Islet precursor cell (in vitro differentiated cells): ENCODE data around the gene WDR91.
"Not testable (repeated sequence)": the region's sequence is repeated elsewhere in the genome, so short reads cannot be mapped to it uniquely, and the experiment has no call there.

ENCODE experiments used
- DNase-seq: peaks from one replicate; pipeline ENCODE4 v3.0.0-alpha.2; 2018

The WDR91 gene

DNA sequence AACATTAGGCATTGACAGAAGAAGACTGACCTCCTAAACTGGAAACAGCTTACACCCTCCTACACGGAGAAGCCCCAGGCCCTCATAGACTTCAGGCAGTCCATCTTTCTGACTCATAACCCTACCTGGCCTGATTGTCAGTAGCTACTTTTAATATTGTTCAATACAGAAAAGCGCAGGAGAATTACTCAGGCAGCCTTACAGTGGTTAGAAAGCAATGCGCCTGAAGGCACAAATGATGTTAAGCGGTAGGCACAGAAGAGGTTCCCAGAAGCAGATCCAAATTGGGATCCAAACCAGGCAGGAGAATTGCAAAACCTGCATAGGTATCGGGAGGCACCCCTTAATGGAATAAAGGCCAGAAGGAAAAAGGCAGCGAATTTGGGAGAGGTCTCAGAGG is 35.4 kb downstream of the WDR91 start:
- DNase-seq = no peak

GRCh38 chr7:135174941-135175340 is 36.4 kb downstream of the WDR91 start:
- no peak for DNase-seq

DNA sequence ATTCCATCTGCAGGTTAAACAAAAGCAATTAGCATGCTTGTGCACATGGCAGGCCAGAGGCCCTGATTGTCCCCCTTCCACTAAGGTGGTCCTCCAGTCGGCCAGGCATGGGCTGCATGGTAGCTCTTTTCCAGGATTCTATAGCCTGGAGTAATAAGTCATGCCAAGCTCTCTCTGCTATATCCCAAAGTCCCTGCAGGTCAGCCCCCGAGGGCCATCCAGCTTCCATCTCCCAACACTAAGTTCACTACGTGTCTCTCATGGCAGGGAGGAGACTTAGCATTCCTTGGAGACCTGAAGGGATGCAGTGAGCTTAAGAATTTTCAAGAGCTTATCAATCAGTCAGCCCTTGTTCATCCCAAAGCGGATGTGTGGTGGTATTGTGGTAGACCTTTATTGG is 37.4 kb downstream of the WDR91 start:
- not testable (repeated sequence) for DNase-seq

GRCh38 chr7:135171581-135172291 is 39.6 kb downstream of the WDR91 start:
- DNase-seq = peak; percentile 95

GRCh38 chr7:135170998-135171481 is 40.3 kb downstream of the WDR91 start:
- not testable (repeated sequence) for DNase-seq

DNA sequence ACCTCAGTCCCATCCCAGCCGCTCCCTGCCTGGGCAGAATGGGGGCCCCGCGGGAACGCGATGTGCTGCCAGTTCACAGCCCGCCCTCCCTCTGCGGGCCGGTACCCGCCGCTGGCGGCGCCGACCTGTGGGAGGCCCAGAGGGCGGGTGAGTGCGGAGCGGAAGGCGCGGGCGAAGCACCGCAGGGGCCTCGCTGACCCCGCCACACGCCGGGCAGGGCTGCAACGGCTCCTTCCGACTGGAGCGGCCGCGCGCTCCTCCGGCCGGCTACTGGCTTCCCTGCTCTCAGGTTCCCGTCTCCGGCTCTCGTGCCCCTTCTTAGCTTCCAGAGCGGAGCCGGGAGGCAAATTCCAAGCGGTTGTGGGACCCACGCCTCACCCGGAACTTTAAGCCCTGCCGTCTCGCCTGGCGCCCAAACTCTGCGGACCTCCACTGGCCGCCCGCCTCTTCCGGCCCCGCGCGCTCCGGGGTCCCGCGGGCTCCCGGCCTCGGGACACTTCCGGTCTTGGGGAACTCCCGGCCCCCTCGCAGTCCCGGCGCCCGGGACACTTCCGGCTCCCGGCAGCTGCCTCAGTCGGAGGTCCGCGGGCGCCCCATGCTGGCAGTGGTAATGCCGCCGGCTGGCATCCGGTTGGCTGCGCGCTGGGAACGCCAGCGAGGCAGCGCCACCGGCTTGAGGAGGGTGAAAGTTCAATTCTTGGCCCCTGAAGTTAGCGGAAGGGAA is 40.9 kb downstream of the WDR91 start, which contains the start of gene CYREN:
Gene CYREN, minus strand, starts transcription at position 434 of the 724 bp plus-strand sequence. CDS start 1,785 bp downstream, outside the sequence.
- DNase-seq = peak; percentile 98

DNA sequence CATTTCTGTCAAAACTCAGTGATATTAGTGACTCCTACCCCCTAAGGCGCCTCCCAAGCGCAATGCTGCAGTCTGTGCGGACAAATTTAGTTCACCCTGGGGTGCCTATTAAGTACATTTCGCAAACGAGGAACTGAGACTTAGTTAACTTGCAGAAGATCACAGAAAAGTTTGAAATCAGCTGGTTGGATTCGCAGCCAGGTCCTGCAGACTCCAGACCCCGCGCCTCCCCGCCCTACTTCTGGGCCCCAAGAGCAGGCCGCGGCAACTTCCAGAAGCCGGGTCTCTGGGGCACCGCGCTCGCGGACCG is 41.4 kb downstream of the WDR91 start:
- DNase-seq = no peak

DNA sequence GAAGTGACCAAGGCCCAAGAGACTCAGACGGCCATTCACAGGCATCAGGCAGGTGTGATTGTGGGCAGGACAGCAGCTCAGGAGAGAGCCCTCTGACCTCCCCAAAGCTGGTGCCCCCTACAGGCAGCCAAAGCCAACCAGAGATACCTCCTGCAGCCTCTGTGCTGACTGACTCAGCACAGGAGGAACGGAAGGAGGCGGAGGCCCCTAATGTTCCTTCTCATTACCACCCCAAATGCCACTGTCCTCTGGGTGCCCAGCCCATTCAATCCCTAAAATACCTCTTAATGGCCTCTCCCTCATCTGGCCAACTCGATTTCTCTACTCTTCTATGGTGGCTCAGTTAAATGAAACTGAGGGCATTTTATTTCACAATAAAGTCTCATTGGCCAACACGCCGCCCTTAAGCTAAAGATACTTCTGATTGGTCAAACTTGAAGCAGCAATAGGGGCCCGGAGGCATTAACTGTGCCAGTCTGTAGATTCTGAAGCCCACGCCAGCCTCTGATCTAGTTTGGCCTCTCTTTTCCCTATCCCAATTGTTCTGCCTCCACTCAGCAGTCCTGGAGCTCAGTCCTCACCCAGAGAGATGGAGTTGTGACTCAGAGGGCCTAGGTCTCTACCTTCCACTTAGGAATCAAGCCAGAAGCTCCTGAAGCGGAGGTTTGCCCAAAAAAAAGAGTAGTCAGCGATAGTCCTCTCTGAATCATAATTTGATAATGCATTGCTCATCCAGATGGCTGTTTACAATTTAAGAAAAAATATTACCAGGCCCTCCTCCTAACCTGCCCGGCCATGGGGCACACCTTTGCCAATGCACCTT is 42.0 kb downstream of the WDR91 start:
- peak; percentile 82 for DNase-seq

- DNase-seq = no peak
Observed at GRCh38 chr7:135168489-135169140, 42.7 kb downstream of the WDR91 start.

DNA sequence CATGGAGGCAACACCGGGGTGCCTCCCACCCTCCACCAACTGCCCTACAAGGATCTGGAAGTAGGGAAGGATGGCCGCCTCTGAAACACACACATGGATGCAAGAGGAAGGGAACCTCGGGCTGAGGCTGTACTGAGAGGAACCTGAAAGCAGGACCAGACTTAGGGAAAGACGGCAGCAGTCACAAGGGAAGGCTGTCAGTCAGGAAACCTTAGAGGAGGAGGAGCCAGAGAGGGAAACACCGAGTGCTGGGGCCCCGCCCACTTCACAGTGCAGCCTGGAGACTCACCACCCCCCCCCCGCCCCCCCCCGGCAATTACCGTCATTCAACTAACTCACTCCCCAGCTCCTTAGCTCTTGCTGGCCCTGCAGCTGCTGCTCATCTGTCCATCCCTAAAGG is 43.3 kb downstream of the WDR91 start:
- DNase-seq = no peak

- DNase-seq = no peak
Observed at GRCh38 chr7:135167365-135167917, 43.9 kb downstream of the WDR91 start.

- DNase-seq = no peak
Observed at GRCh38 chr7:135166338-135166990, 44.9 kb downstream of the WDR91 start.

- DNase-seq = no peak
Observed at GRCh38 chr7:135165862-135166261, 45.5 kb downstream of the WDR91 start.

DNA sequence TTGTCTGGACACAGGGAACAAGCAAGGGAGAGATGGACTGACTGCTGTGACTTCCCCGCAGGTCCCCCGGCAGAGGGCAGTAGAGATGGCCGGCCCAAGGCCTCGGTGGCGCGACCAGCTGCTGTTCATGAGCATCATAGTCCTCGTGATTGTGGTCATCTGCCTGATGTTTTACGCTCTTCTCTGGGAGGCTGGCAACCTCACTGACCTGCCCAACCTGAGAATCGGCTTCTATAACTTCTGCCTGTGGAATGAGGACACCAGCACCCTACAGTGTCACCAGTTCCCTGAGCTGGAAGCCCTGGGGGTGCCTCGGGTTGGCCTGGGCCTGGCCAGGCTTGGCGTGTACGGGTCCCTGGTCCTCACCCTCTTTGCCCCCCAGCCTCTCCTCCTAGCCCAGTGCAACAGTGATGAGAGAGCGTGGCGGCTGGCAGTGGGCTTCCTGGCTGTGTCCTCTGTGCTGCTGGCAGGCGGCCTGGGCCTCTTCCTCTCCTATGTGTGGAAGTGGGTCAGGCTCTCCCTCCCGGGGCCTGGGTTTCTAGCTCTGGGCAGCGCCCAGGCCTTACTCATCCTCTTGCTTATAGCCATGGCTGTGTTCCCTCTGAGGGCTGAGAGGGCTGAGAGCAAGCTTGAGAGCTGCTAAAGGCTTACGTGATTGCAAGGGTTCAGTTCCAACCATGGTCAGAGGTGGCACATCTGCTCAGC is 46.8 kb downstream of the WDR91 start:
- DNase-seq = no peak

GRCh38 chr7:135162382-135163001 is 48.8 kb downstream of the WDR91 start:
- DNase-seq = no peak

- DNase-seq = no peak
Observed at GRCh38 chr7:135161669-135162068, 49.7 kb downstream of the WDR91 start.

DNA sequence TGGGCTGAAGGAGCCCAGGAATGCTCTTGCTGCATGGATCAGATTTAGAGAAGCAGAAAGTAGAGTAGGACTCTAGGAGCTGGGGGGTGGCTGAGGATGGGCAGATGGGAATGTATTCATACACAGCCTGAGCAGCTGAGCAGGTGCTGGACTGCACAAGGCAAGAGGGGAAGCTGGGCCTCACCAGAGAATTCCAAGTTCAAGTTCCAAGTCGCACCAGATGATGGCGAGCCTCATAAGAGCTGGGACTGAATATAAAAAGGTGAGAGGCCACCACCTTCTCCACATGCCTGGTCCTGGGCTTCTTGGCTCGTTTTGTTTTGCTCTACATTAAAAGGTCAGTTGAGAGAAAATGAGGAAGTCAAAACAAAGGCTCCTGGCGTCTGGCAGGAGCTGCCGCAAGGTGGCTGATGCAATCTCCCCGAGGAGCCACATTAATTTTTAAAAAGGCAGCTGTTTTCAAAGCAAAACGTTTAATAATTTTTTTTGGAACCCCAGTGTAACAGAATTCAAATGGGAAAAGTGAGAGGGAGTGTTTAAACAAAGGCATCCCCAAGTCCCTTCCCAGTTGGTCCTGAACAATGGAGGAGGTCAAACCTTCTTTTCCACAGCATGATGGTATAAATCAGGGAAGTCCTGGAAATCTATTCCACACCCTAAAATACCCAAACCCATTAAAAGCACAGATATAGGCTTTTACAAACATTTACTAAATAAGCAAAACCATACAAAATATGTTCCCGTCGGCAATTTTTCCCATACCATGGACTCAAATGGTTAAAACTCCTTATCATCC is 50.3 kb downstream of the WDR91 start:
- no peak for DNase-seq

DNA sequence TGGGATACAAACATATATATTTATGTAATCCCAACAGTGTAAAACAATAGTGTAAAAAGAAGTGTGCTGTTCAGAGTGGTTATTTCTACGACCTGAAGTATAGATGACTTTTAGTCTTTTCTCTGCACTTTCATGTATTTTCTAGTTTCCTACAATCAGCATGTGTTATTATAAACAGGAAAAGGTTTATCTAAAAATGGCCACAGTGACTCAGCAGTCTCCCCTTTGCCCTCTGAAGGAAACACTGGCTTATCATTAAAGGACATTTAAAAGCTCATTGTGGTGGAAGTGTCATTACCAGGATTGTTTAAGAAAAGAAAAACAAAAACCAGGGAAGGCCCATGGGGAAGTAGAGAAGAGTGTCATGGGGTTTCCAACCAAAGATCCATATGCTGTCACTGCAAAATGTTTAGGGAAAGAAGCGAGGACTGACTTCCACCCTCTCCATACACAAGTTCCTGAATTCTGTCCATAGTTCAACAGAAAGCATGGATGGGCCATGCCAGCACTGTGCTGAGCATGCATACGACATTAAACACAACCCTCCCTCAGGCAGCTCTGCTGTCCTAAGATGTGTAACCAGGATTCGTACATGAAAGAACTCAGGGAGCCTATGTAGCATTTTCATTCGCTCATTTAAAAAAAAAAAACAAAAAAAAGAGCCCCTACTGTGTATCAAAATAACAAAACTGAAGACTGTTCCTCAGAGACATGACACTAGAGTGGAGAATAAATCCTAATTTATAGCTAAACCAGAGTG is 51.0 kb downstream of the WDR91 start:
- no peak for DNase-seq

- no peak for DNase-seq
Observed at GRCh38 chr7:135159359-135160085, 51.8 kb downstream of the WDR91 start.
